Ishikawa (cell line): ENCODE results near the gene RUNX1.

Source experiments
- CEBPB ChIP-seq: IDR thresholded peaks from 2 replicates; pipeline ENCODE4 v1.6.1; 2012
- CREB1 ChIP-seq: IDR thresholded peaks from 2 replicates; pipeline ENCODE4 v1.6.1; 2012; ENCODE audit warnings: low read depth
- EGR1 ChIP-seq: IDR thresholded peaks from 2 replicates; pipeline ENCODE4 v1.6.1; 2012
- EP300 ChIP-seq: IDR thresholded peaks from 2 replicates; pipeline ENCODE4 v1.6.1; 2012; ENCODE audit warnings: borderline replicate concordance
- FOXM1 ChIP-seq: IDR thresholded peaks from 2 replicates; pipeline ENCODE4 v1.6.1; 2012; ENCODE audit warnings: low read depth, borderline replicate concordance
- NFIC ChIP-seq: IDR thresholded peaks from 2 replicates; pipeline ENCODE4 v1.6.1; 2012
- RAD21 ChIP-seq: IDR thresholded peaks from 2 replicates; pipeline ENCODE4 v1.6.1; 2012; ENCODE audit warnings: low read depth
- TCF12 ChIP-seq: IDR thresholded peaks from 2 replicates; pipeline ENCODE4 v1.6.1; 2012; ENCODE audit warnings: low read depth
- TEAD4 ChIP-seq: IDR thresholded peaks from 2 replicates; pipeline ENCODE4 v1.6.1; 2012
- YY1 ChIP-seq: IDR thresholded peaks from 2 replicates; pipeline ENCODE4 v1.6.1; 2012; ENCODE audit warnings: low read depth
- ZBTB7A ChIP-seq: IDR thresholded peaks from 2 replicates; pipeline ENCODE4 v1.6.1; 2012; ENCODE audit warnings: low read depth
- TF ChIP-seq, protein P1 (sequence below): IDR thresholded peaks from 2 replicates; pipeline ENCODE4 v1.6.1; 2012; ENCODE audit warnings: low read depth, mild to moderate bottlenecking
- TF ChIP-seq, protein P2 (sequence below): IDR thresholded peaks from 2 replicates; pipeline ENCODE4 v1.6.1; 2012
- TF ChIP-seq, protein P3 (sequence below): IDR thresholded peaks from 2 replicates; pipeline ENCODE4 v1.6.1; 2012

RUNX1 gene

DNA sequence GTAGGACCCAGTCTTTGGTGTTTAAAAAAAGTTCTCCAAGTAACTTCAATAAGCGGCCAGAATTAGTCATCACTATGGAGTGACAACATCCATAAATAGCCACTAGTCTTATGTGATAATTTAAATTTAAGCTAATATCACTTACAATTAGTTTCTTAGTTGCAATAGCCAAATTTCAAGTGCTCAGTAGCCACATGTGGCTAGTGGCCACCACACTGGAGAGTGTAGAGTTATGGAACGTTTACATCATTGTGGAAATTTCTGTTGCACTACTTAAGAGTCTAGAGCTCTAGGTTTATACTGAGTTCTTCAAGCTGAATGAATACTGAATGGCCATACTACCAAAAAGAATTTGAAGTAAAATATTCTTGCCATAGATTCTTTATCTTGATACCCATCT is 121.1 kb downstream of the RUNX1 start:
- TF ChIP-seq EGR1, result no peak
- TF ChIP-seq, protein P1, sequence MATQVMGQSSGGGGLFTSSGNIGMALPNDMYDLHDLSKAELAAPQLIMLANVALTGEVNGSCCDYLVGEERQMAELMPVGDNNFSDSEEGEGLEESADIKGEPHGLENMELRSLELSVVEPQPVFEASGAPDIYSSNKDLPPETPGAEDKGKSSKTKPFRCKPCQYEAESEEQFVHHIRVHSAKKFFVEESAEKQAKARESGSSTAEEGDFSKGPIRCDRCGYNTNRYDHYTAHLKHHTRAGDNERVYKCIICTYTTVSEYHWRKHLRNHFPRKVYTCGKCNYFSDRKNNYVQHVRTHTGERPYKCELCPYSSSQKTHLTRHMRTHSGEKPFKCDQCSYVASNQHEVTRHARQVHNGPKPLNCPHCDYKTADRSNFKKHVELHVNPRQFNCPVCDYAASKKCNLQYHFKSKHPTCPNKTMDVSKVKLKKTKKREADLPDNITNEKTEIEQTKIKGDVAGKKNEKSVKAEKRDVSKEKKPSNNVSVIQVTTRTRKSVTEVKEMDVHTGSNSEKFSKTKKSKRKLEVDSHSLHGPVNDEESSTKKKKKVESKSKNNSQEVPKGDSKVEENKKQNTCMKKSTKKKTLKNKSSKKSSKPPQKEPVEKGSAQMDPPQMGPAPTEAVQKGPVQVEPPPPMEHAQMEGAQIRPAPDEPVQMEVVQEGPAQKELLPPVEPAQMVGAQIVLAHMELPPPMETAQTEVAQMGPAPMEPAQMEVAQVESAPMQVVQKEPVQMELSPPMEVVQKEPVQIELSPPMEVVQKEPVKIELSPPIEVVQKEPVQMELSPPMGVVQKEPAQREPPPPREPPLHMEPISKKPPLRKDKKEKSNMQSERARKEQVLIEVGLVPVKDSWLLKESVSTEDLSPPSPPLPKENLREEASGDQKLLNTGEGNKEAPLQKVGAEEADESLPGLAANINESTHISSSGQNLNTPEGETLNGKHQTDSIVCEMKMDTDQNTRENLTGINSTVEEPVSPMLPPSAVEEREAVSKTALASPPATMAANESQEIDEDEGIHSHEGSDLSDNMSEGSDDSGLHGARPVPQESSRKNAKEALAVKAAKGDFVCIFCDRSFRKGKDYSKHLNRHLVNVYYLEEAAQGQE, result no peak

DNA sequence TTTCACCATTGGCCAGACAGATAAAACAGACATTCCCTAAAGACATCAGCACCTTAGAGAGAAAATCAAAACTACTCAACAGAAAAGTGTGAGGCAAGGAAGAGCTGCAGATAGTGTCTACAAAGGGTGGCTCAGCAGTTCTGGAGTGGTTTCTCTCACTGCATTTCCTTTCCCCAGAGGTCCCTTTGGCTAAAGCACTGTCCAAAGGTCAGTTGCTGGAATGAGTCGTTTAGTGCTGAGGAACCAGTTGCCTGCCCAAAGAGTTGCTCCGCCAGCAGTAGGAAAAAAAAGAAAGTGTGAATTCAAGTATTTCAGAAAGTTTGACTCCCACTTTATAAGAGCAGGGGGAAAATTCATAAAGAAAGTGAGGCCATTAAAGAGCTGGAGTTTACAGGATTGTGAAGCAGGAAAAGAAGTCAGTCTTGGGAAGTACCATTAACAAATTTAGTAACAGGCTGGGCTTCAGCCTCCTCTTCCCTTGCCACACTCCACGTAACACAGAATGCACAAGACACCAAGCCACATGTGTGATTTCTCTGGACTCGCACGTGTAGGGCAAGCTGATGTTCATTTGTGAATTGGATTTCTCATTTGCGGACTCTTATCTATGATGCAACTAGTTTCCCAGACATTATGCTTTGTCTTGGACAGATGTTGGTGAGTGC is 122.2 kb downstream of the RUNX1 start:
- TF ChIP-seq TEAD4 (no peak), YY1 (no peak), FOXM1 (no peak), NFIC (no peak), CREB1 (no peak), TCF12 (no peak)
- TF ChIP-seq, protein P1, result no peak
- TF ChIP-seq, protein P2, sequence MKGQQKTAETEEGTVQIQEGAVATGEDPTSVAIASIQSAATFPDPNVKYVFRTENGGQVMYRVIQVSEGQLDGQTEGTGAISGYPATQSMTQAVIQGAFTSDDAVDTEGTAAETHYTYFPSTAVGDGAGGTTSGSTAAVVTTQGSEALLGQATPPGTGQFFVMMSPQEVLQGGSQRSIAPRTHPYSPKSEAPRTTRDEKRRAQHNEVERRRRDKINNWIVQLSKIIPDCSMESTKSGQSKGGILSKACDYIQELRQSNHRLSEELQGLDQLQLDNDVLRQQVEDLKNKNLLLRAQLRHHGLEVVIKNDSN, result no peak

DNA sequence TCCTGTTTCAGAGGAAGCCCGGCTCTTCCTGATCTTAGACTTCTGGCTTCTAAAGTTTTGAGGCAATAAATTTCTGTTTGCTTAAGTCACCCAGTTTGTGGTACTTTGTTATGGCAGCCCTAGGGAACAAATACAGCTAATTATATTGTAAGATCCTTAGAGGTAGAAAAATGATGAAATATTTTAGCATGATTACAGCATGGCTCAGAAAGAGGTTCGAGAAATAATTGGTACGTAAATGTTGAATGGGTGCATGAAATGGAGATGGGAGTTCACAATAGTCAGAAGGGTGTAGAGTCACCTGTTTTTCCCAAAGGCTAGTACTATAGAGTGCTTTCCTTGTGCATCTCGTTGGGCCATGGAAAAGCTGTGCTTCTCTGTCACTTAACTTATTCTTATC is 123.5 kb downstream of the RUNX1 start:
- no peak for TF ChIP-seq TCF12
- no peak for TF ChIP-seq NFIC
- no peak for TF ChIP-seq EGR1
- TF ChIP-seq, protein P1, result no peak
- TF ChIP-seq RAD21, result no peak
- TF ChIP-seq FOXM1, result no peak
- TF ChIP-seq, protein P3, sequence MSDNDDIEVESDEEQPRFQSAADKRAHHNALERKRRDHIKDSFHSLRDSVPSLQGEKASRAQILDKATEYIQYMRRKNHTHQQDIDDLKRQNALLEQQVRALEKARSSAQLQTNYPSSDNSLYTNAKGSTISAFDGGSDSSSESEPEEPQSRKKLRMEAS, result no peak
- TF ChIP-seq TEAD4, result no peak
- TF ChIP-seq, protein P2, result no peak
- TF ChIP-seq ZBTB7A, result no peak

GRCh38 chr21:34924771-34925419 is 124.2 kb downstream of the RUNX1 start:
- TF ChIP-seq TCF12 (no peak), CREB1 (no peak)

DNA sequence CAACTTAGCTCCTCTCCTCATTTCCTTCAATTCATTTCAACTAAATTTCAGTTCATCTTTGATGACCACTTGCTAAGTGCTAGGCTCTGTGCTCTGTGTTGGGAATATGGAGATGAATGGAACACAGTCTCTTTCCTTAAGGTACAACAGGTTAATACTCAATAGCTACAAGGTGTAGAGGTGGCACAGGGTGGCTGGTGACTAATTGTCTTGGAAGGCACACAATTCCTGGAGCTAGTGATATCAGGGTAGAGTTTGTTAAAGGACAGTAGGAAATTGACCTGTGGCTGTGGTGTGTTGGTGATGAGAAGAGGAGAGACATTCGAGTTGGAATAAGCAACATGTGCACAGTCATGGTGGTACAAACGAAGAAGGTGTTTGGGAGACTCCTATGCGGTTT is 124.9 kb downstream of the RUNX1 start:
- TF ChIP-seq TCF12, result no peak
- TF ChIP-seq NFIC, result no peak
- TF ChIP-seq RAD21, result no peak
- TF ChIP-seq FOXM1, result no peak
- no peak for TF ChIP-seq CREB1
- TF ChIP-seq EP300, result no peak
- TF ChIP-seq EGR1, result no peak
- no peak for TF ChIP-seq TEAD4
- TF ChIP-seq, protein P2, result no peak
- TF ChIP-seq CEBPB, result no peak
